Keratinocyte (primary cell): ENCODE measurements around the gene NRF1. TPM values are rescaled to one million over a fixed set of nuclear protein-coding genes. Genes with fewer than 3 reads are reported as not detected.

Experiments used
- DNase-seq: peaks from one replicate; pipeline ENCODE4 v3.0.0-alpha.2; 2011; ENCODE audit warnings: low read depth, missing footprints, low spot score
- FAIRE-seq: peaks from 2 replicates; lab custom pipeline; 2011; peaks lifted over from hg19 to GRCh38; lab: Jason Lieb, UNC
- H2AFZ ChIP-seq: 2 replicates; pipeline ENCODE4 v1.6.0; 2012; ENCODE audit warnings: low read length, control low read depth, inconsistent platforms; ENCODE audit not compliant: control insufficient read depth
- H3K27ac ChIP-seq: 2 replicates; pipeline ENCODE4 v1.5.1; 2011; ENCODE audit warnings: low read length; ENCODE audit not compliant: control insufficient read depth, insufficient read depth
- H3K27me3 ChIP-seq: 3 replicates; pipeline ENCODE4 v1.6.0; 2011; ENCODE audit warnings: low read length; ENCODE audit not compliant: control insufficient read depth, insufficient read depth; ENCODE audit errors: extremely low read depth
- H3K36me3 ChIP-seq, 2 experiments: 2 replicates in 1 of 2; 3 replicates in 1 of 2; pipeline ENCODE4 v1.5.1; 2011; ENCODE audit warnings: low read length in 2 of 2, mild to moderate bottlenecking in 1 of 2; ENCODE audit not compliant: control insufficient read depth in 2 of 2, insufficient read depth in 2 of 2; ENCODE audit errors: extremely low read depth in 1 of 2
- H3K4me1 ChIP-seq: 3 replicates; pipeline ENCODE4 v1.5.1; 2011; ENCODE audit warnings: low read length; ENCODE audit not compliant: control insufficient read depth, insufficient read depth; ENCODE audit errors: extremely low read depth
- H3K4me2 ChIP-seq: 3 replicates; pipeline ENCODE4 v1.6.0; 2011; ENCODE audit warnings: low read depth, low read length; ENCODE audit not compliant: control insufficient read depth, insufficient read depth; ENCODE audit errors: extremely low read depth
- H3K4me3 ChIP-seq, 3 experiments: fragments of 200-600 bp in 1 of 3; sonication (generic) in 1 of 3; 2 replicates in 2 of 3; 3 replicates in 1 of 3; pipeline ENCODE4 v1.5.1; 2011 to 2016; ENCODE audit warnings: low read length in 3 of 3, mild to moderate bottlenecking in 3 of 3, control low read depth in 2 of 3, inconsistent platforms in 1 of 3, low read depth in 1 of 3, mixed read lengths in 1 of 3, mixed run types in 1 of 3, moderate library complexity in 1 of 3; ENCODE audit not compliant: control insufficient read depth in 2 of 3, insufficient read depth in 2 of 3; ENCODE audit errors: extremely low read depth in 1 of 3
- H3K79me2 ChIP-seq: 2 replicates; pipeline ENCODE4 v1.6.0; 2012; ENCODE audit warnings: low read length; ENCODE audit not compliant: control insufficient read depth, insufficient read depth
- H3K9ac ChIP-seq: 3 replicates; pipeline ENCODE4 v1.6.0; 2011; ENCODE audit warnings: low read length; ENCODE audit not compliant: control insufficient read depth, insufficient read depth; ENCODE audit errors: extremely low read depth
- H3K9me1 ChIP-seq: 3 replicates; pipeline ENCODE4 v1.6.0; 2011; ENCODE audit warnings: low read length; ENCODE audit not compliant: control insufficient read depth, insufficient read depth; ENCODE audit errors: extremely low read depth
- H3K9me3 ChIP-seq: 2 replicates; pipeline ENCODE4 v1.5.1; 2012; ENCODE audit warnings: low read depth, low read length; ENCODE audit not compliant: control insufficient read depth
- H4K20me1 ChIP-seq: 3 replicates; pipeline ENCODE4 v1.6.0; 2011; ENCODE audit warnings: low read length; ENCODE audit not compliant: control insufficient read depth, insufficient read depth; ENCODE audit errors: extremely low read depth
- CTCF ChIP-seq, 3 experiments: IDR thresholded peaks in 1 of 3; conservative IDR thresholded peaks in 1 of 3; optimal IDR thresholded peaks in 1 of 3; 2 replicates in 2 of 3; 3 replicates in 1 of 3; pipeline versions ENCODE3 to v1.5.1; 2011; ENCODE audit warnings: low read length in 3 of 3, mild to moderate bottlenecking in 3 of 3, moderate library complexity in 2 of 3, control low read depth in 1 of 3, inconsistent platforms in 1 of 3; ENCODE audit not compliant: insufficient read depth in 2 of 3; ENCODE audit errors: extremely low read depth in 1 of 3
- EZH2 ChIP-seq: IDR thresholded peaks from one replicate; pipeline ENCODE4 v1.6.1; 2012; ENCODE audit warnings: inconsistent platforms, mild to moderate bottlenecking, low read length, moderate library complexity
- dilution Hi-C: fragments of 300-500 bp; cut with MboI; formaldehyde crosslinking; loops from one replicate; pipeline ENCODE4 v1.7.0; 2020; ENCODE audit warnings: low sequenced_read_pairs; ENCODE audit not compliant: extremely low pct_ligation_motif_present
- polyA plus RNA-seq, 5 experiments: library from polyadenylated mRNA; depleted of rRNA in 3 of 5; stranded (reverse) in 3 of 5; stranded (forward) in 1 of 5; unstranded in 1 of 5; fragments of >200 nt; gene quantifications; 1 replicate in 1 of 5; 2 replicates in 3 of 5; 3 replicates in 1 of 5; pipeline versions ENCODE4 v1.2.1 to v1.2.3, GENCODE V29; 2011 to 2012; ENCODE audit warnings: missing spikeins in 2 of 5, low read depth in 1 of 5, low replicate concordance in 1 of 5

NRF1 gene
- polyA plus RNA-seq, 1 donor (not counting 4 experiments of a cell fraction or from before 2014, with no cell fraction given) = 12.6 TPM

GRCh38 chr7:129690701-129691100 lies 79.2 kb downstream of the NRF1 start:
- Histone ChIP-seq H3K79me2 (no peaks in the 10 kb centered on the region), H3K9me3 (no peaks in the 10 kb centered on the region), H2AFZ (no peak overlapping the region), H4K20me1 (no peaks in the 10 kb centered on the region), H3K27ac (peak overlapping the region; percentile 72), H3K36me3 (peaks cover 1 to 14% of the 10 kb centered on the region in 2 experiments), H3K4me3 (no peak overlapping the region), H3K9me1 (no peaks in the 10 kb centered on the region), H3K9ac (peak overlapping the region; percentile 11), H3K4me2 (peak overlapping the region; percentile 54), H3K27me3 (no peaks in the 10 kb centered on the region), H3K4me1 (peaks cover 15% of the 10 kb centered on the region)
- no peak for FAIRE-seq
- DNase-seq = no peak
- dilution Hi-C loops = no loop called here
- TF ChIP-seq EZH2 (no peak), CTCF (optimal IDR thresholded peaks at IDR 0.05 in 1 of 3, IDR thresholded peaks at IDR 0.05 in 1 of 3, conservative IDR thresholded peaks at IDR 0.05 in 1 of 3; ENCODE audit: extremely low read depth in 1 of 3, insufficient read depth in 2 of 3, low read length in 3 of 3) (no peak)

- dilution Hi-C loops = no loop called here
- no peaks in the 10 kb centered on the region for H3K79me2 ChIP-seq
- FAIRE-seq (peak; percentile 9), DNase-seq (no peak)
- H3K27ac ChIP-seq = peak overlapping the region; percentile 27
- no peaks in the 10 kb centered on the region for H3K9me1 ChIP-seq
- H3K4me2 ChIP-seq = no peak overlapping the region
- no peaks in the 10 kb centered on the region for H3K27me3 ChIP-seq
- TF ChIP-seq EZH2 = no peak
- no peak for TF ChIP-seq CTCF (optimal IDR thresholded peaks at IDR 0.05 in 1 of 3, IDR thresholded peaks at IDR 0.05 in 1 of 3, conservative IDR thresholded peaks at IDR 0.05 in 1 of 3; ENCODE audit: extremely low read depth in 1 of 3, insufficient read depth in 2 of 3, low read length in 3 of 3)
- H3K9ac ChIP-seq = no peak overlapping the region
- H4K20me1 ChIP-seq = no peaks in the 10 kb centered on the region
- H3K9me3 ChIP-seq = no peaks in the 10 kb centered on the region
- H3K4me1 ChIP-seq = peaks cover 7% of the 10 kb centered on the region
- no peak overlapping the region for H2AFZ ChIP-seq
- H3K4me3 ChIP-seq = no peak overlapping the region
- no peaks in the 10 kb centered on the region for H3K36me3 ChIP-seq
Observed at GRCh38 chr7:129698516-129699418, 87.2 kb downstream of the NRF1 start.
